ENCODE results near the gene PLEKHM1. TPM values are rescaled to one million over a fixed set of nuclear protein-coding genes. Genes with fewer than 3 reads are reported as not detected.

PLEKHM1 gene
- total RNA-seq, 4 donors from 2014 or later, result 43.6 to 111 (median 47.6) TPM

DNA sequence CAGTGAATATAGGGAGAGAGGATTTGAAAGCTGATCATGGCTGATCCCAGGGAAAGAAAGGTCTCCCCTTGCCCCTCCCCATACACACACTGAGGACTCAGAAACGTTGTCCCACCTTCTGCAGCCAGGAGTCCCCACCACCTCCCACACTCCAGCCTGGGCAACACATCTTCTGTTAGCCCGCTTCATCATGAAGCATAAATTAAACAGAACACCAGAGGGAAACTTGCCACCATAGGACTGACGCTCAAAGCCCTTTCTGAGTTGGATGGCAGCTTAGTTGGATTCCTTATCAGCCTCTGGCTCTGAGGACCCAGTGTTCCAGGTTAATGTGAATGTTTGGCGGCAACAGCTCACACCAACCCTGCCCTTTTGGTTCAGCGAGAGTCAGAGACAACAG lies 91.7 kb downstream of the PLEKHM1 start:
- DNase-seq, result no peak
- no peak overlapping the region for H3K4me3 ChIP-seq
- H3K27me3 ChIP-seq, result no peaks in the 10 kb centered on the region
- in situ Hi-C loops (cut with MboI; ENCODE audit: low pct_ligation_motif_present in 1 of 4, low pct_unique_long_range_greater_than_20kb in 1 of 4, low sequenced_read_pairs in 3 of 4), result no loop called here
- no peaks in the 10 kb centered on the region for H3K9me3 ChIP-seq
- 77 to 100% methylated on average over 1 to 5 of the region's 5 CpGs for WGBS, 2 donors (ENCODE audit: low coverage in 1 of 2)
- no peak overlapping the region for H3K27ac ChIP-seq
- H3K36me3 ChIP-seq, result peaks cover 0 to 34% (median 10%) of the 10 kb centered on the region in 4 donors
- TF ChIP-seq POLR2AphosphoS5 (IDR thresholded peaks at IDR 0.05), result no peak
- TF ChIP-seq, protein P1, sequence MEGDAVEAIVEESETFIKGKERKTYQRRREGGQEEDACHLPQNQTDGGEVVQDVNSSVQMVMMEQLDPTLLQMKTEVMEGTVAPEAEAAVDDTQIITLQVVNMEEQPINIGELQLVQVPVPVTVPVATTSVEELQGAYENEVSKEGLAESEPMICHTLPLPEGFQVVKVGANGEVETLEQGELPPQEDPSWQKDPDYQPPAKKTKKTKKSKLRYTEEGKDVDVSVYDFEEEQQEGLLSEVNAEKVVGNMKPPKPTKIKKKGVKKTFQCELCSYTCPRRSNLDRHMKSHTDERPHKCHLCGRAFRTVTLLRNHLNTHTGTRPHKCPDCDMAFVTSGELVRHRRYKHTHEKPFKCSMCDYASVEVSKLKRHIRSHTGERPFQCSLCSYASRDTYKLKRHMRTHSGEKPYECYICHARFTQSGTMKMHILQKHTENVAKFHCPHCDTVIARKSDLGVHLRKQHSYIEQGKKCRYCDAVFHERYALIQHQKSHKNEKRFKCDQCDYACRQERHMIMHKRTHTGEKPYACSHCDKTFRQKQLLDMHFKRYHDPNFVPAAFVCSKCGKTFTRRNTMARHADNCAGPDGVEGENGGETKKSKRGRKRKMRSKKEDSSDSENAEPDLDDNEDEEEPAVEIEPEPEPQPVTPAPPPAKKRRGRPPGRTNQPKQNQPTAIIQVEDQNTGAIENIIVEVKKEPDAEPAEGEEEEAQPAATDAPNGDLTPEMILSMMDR (IDR thresholded peaks at IDR 0.05), result no peak
- TF ChIP-seq EP300 (IDR thresholded peaks at IDR 0.05; ENCODE audit: low read depth), result no peak
- no peak for TF ChIP-seq POLR2A (IDR thresholded peaks at IDR 0.05)
- peaks cover 0 to 9% (median 7%) of the 10 kb centered on the region in 4 donors for H3K4me1 ChIP-seq
- intact Hi-C loops (cut with DNase I; ENCODE audit: low total_unique reads), result no loop called here

DNA sequence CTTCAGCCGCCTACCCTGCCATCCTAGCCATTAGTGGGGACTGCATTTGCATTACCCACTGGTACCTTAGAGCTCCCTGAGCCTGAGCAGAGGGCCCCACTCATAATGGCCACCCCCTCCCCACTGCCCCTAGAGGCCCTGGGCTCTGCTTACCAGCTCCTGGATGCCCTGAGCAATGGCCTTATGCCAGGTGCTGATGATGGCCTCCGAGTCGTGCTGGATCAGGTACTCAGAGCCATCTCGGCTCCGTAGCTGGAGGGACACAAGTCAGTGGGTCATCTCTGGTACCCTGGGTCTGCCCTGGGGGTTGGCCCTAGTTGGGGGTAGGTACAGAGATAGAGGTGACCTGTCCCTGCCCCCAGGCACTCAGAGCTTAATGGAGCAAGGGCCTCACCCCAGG lies 92.7 kb downstream of the PLEKHM1 start:
- H3K27ac ChIP-seq, result no peak overlapping the region
- H3K27me3 ChIP-seq, result no peaks in the 10 kb centered on the region
- TF ChIP-seq POLR2A (IDR thresholded peaks at IDR 0.05), result no peak
- TF ChIP-seq EP300 (IDR thresholded peaks at IDR 0.05; ENCODE audit: low read depth), result no peak
- no peak for TF ChIP-seq POLR2AphosphoS5 (IDR thresholded peaks at IDR 0.05)
- H3K36me3 ChIP-seq, result peaks cover 0 to 26% (median 10%) of the 10 kb centered on the region in 4 donors
- intact Hi-C loops (cut with DNase I; ENCODE audit: low total_unique reads) (no loop called here), in situ Hi-C loops (cut with MboI; ENCODE audit: low pct_ligation_motif_present in 1 of 4, low pct_unique_long_range_greater_than_20kb in 1 of 4, low sequenced_read_pairs in 3 of 4) (no loop called here)
- no peaks in the 10 kb centered on the region for H3K9me3 ChIP-seq
- H3K4me1 ChIP-seq, result peaks cover 0 to 9% (median 7%) of the 10 kb centered on the region in 4 donors
- no peak overlapping the region for H3K4me3 ChIP-seq
- 40 to 88% methylated on average over 2 to 5 of the region's 5 CpGs for WGBS, 2 donors (ENCODE audit: low coverage in 1 of 2)
- DNase-seq, result no peak

DNA sequence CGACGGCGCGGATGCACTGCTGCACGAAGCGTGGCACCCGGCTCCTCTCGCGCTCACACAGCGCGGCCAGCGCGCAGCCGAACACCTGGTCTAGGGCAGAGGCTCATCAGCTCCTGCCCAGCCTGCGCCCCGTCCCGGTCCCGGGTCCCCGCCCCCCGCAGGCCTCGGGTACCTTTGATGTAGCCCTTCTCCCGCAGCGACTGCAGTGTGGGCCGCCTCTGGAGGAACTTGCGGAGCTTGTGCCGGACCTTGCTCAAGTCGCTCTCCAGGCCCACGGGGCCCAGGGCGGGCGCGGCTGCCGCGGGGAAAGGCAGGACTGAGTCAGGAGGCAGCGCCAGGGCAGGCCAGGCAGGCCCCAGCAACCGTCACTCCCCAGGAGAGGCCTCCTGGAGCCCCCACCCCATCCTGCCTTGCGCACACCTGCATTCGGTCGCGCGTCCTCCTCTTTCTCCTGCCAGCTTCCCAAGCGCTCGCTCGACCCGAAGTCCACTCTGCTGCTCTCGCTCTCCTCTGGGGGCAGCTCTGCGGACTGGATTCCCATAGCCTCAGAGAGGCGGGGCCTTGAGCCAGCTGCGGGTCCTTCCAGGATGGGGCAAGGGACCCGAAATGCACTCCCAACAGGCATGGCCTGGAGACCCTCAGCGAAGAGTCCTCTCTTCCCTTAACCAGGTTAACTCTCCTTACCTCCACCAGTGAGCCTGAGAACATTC lies 93.9 kb downstream of the PLEKHM1 start:
- Histone ChIP-seq H3K27me3 (no peaks in the 10 kb centered on the region), H3K27ac (no peak overlapping the region), H3K9me3 (no peaks in the 10 kb centered on the region), H3K4me3 (no peak overlapping the region), H3K4me1 (peaks cover 0 to 9% (median 7%) of the 10 kb centered on the region in 4 donors), H3K36me3 (peaks cover 0 to 20% (median 9%) of the 10 kb centered on the region in 4 donors)
- 95% methylated on average over 43 of the region's 50 CpGs; no CpG with 5 or more reads in 1 of the 2 donors for WGBS, 2 donors (ENCODE audit: low coverage in 1 of 2)
- TF ChIP-seq, protein P1 (IDR thresholded peaks at IDR 0.05), result no peak
- TF ChIP-seq EP300 (IDR thresholded peaks at IDR 0.05; ENCODE audit: low read depth) (no peak), POLR2AphosphoS5 (IDR thresholded peaks at IDR 0.05) (no peak), POLR2A (IDR thresholded peaks at IDR 0.05) (no peak)
- intact Hi-C loops (cut with DNase I; ENCODE audit: low total_unique reads), result no loop called here
- no peak for DNase-seq
- in situ Hi-C loops (cut with MboI; ENCODE audit: low pct_ligation_motif_present in 1 of 4, low pct_unique_long_range_greater_than_20kb in 1 of 4, low sequenced_read_pairs in 3 of 4), result no loop called here

DNA sequence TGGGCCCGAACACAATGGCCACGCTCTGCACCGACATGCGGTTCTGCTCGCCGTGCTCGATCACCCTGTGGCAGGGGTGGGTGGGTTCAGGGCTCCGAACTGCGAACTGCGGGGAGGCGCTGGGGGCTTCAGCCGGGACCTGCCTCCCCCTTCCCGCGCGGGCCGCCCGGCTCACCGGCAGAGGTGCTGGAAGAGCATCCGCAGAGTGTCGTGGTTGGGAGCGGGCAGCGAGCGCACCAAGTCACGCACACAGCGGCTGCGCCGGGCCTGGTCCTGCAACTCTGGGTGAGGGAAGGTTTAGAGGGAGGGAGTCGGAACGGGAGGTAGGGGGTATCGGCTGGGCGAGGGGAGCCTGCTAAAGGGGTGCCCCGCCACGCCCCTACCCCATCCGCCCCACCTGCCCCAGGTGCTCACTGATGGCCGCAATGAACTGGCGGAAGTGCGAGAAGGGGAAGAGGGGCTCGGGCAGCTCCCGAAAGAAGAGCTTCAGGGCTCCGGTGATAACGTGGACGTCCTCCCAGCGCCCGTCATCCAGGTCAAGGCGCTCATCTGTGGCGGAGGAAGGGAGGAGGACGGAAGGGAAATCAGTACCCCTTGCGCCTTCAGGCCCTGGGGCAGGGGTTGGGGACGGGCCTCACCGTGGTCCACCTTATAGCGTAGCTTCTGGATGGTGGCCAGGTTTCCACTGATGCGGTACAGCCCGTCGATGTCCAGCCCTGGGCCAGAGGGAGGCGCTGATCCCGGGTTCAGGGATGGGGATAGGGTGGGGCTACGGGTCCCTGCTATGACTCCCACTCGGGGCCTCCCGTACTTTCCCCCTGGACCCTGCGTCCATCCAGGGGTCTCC lies 94.7 kb downstream of the PLEKHM1 start:
- DNase-seq, result no peak
- H3K4me1 ChIP-seq, result peaks cover 0 to 9% (median 7%) of the 10 kb centered on the region in 4 donors
- no peaks in the 10 kb centered on the region for H3K9me3 ChIP-seq
- intact Hi-C loops (cut with DNase I; ENCODE audit: low total_unique reads), result no loop called here
- no peak for TF ChIP-seq POLR2AphosphoS5 (IDR thresholded peaks at IDR 0.05)
- no peak for TF ChIP-seq POLR2A (IDR thresholded peaks at IDR 0.05)
- TF ChIP-seq EP300 (IDR thresholded peaks at IDR 0.05; ENCODE audit: low read depth), result no peak
- TF ChIP-seq, protein P1 (IDR thresholded peaks at IDR 0.05), result no peak
- WGBS, 2 donors (ENCODE audit: low coverage in 1 of 2), result 83% methylated on average over 54 of the region's 60 CpGs; no CpG with 5 or more reads in 1 of the 2 donors
- no peak overlapping the region for H3K27ac ChIP-seq
- in situ Hi-C loops (cut with MboI; ENCODE audit: low pct_ligation_motif_present in 1 of 4, low pct_unique_long_range_greater_than_20kb in 1 of 4, low sequenced_read_pairs in 3 of 4), result no loop called here
- H3K4me3 ChIP-seq, result peak overlapping the region in 1 of 4 donors; percentile 13
- H3K36me3 ChIP-seq, result peaks cover 0 to 20% (median 6%) of the 10 kb centered on the region in 4 donors
- no peaks in the 10 kb centered on the region for H3K27me3 ChIP-seq
